NOMO-1 treated with dmso at 0.1 percent for 144 hours (cell line): Measurements from ENCODE around the gene RAPH1.
A peak's percentile ranks its signal among the peaks of the same experiment; 100 is the strongest.
"Not testable (repeated sequence)": the region's sequence is repeated elsewhere in the genome, so short reads cannot be mapped to it uniquely, and the experiment has no call there.

Source experiments
- DNase-seq: peaks from one replicate; lab custom pipeline; 2025; ENCODE audit not compliant: unreplicated experiment; lab: John Stamatoyannopoulos, UW

RAPH1 gene

GRCh38 chr2:203438528-203438927 is 96.6 kb downstream of the RAPH1 start:
- no peak for DNase-seq

GRCh38 chr2:203437511-203437910 is 97.6 kb downstream of the RAPH1 start:
- peak; percentile 68 for DNase-seq

DNA sequence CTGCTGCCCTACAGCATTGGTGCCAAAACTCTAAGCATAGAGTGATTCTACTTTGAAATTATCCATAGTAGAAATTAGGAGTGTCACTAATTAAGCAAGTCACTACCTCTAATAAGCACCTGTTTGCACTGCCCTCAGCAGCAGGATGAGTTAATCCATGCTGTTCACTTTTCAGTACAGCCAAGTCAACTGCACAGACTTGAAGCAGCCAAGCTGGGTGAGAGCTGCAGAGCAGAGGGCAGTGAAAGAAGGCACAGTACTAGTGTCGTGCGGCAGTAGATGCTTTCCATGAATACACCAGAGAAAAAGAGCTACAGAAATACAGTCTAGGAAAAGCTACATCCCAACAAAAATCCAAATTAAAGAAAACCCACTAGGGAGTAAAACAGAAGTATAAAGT is 98.6 kb downstream of the RAPH1 start:
- no peak for DNase-seq

DNA sequence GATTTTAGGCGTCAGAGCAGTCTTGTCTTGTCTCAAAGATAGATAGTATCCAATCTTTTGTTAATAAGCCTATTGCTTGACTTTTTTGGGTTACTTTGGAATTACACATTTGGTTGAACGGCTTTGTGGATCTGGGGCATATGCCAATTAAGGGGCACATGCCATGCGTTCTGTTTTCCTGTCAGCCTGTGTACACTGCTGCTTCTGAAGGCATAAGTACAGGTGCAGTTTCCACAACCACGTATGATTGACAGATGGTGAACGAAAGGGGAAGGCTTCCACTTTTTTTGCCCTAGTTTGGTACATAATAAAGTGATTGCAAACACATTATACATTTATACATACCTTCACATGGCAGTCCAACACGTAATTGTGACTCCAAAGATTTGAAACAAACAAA is 102.3 kb downstream of the RAPH1 start:
- no peak for DNase-seq

- no peak for DNase-seq
These were observed 103.5 kb downstream of the RAPH1 start for GRCh38 chr2:203431391-203432185.

DNA sequence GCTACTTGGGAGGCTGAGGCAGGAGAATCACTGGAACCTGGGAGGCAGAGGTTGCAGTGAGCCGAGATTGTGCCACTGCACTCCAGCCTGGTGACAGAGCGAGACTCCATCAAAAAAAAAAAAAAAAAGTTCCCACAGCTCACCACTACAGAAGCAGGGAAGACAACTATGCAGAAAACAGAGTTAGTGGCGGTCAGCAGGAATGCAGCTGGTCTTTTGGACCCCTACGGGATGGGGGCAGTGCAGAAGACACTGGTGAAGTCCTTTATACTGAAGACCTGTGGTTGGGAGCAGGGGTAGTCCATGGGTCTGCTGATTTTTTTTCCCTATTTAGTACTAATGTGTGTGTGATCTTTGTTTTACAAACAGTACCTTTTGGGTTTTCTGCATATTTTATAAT is 105.5 kb downstream of the RAPH1 start:
- not testable (repeated sequence) for DNase-seq

GRCh38 chr2:203427061-203427460 is 108.0 kb downstream of the RAPH1 start:
- no peak for DNase-seq

GRCh38 chr2:203418271-203418670 is 116.8 kb downstream of the RAPH1 start:
- DNase-seq = no peak

- no peak for DNase-seq
These were observed 121.3 kb downstream of the RAPH1 start for GRCh38 chr2:203413796-203414195.

- no peak for DNase-seq
These were observed 122.4 kb downstream of the RAPH1 start for GRCh38 chr2:203412546-203413331.

GRCh38 chr2:203407496-203407895 is 127.6 kb downstream of the RAPH1 start:
- no peak for DNase-seq

DNA sequence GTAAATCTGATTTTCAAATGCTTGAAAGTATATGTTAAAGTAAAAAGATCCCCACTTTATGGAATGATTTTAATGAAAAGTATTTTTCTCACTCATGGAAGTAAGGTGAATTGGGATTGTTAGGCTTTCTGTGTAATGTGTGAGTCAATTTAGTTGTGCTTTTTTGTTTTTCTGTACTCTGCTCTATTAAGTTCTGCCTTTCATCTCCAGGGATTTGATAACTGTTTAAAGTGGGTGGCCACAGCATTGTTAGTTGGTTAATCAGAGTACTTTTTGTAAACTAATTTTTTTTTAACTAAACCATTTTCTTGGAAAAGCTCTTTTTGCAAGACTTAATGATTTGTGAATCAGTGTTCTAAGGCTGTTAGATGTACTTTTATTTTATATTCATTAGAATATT is 130.1 kb downstream of the RAPH1 start:
- no peak for DNase-seq

DNA sequence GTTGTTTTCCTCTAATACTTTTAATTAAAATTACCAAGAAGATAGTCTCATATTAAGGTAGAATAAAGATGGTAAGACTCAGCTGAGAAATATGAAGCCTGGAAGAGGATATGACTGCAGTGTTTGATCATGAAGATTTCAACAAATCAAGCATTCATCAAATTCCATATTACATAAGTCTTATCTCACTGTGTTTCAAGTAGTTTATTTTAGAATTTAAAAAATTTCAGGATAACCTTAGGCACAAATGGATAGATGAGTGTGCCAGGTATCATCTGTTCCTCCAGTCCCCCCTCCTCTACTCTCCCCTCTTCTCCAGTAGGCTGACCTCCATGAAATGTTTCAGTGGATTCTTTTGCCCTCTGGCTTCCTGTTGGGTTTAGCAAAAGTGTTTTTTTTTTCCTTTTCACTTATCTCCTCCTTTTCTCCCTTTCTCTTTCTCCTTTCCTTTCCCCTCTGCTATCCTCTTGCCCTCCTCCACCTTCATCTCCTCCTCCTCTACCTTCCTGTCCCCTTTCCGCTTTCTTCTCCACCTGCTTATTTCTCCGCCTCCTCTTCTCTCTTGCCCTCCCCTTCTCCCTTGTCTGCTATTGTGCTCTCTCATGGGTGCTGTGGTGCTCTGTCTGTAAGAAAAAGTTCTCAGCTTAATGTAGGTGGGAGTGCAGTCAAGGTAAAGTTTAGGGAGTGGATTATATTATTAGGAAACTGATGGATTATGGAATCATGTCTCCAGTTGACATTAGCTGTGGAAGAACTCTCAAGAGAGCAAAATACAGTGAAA is 134.1 kb downstream of the RAPH1 start:
- no peak for DNase-seq

GRCh38 chr2:203399031-203399430 is 136.1 kb downstream of the RAPH1 start:
- DNase-seq = no peak

- DNase-seq = no peak
These were observed 138.4 kb downstream of the RAPH1 start for GRCh38 chr2:203396667-203397066.

- DNase-seq = no peak
These were observed 139.2 kb downstream of the RAPH1 start for GRCh38 chr2:203395858-203396257.

DNA sequence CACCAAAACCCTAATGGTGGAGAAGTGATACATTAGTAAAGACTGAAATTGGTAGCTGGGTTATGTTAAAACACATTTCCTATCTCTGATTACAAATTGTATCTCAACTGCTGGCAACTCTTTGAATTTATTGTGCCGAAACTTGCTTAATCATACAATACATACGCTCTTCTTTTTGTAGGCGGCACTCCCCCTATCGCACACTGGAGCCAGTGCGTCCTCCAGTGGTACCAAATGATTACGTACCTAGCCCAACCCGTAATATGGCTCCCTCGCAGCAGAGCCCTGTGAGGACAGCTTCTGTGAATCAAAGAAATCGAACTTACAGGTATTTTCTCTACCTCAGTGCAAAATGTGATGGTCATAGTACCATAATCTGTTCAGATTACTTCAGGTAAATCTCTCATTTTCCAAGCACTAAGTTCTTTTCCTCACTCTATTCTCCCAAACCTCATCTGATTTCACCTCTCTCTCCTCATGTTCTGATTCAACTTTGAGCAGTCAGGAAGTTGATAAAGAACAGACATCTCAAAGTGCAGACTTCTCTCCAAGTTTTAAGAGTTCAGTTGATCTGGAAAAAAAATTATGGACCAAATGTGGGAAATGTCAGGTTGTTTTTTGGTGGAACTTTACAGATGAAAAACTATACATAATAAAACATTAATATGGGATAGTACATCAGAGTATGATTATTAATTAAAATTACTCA is 140.4 kb downstream of the RAPH1 start:
- no peak for DNase-seq

GRCh38 chr2:203388153-203388552 is 146.9 kb downstream of the RAPH1 start:
- not testable (repeated sequence) for DNase-seq

DNA sequence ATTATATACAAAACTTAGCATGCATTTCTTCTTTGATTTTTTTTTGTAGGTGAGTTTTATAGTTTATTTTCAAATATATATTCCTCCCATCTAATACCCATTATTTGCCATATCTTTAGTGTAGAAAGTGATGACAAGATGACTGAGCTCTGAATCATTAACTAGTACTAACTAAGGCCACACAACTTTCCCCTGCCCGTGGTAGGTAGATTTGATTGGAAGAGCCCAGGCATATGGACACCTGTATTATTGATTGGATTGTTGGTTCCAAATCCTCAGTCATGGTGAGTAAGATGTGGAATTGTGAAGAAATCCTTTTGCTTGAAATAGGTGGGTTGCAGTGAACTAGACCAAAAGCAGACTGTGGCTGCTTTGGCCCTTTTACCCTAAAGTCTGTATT is 152.1 kb downstream of the RAPH1 start:
- no peak for DNase-seq

DNA sequence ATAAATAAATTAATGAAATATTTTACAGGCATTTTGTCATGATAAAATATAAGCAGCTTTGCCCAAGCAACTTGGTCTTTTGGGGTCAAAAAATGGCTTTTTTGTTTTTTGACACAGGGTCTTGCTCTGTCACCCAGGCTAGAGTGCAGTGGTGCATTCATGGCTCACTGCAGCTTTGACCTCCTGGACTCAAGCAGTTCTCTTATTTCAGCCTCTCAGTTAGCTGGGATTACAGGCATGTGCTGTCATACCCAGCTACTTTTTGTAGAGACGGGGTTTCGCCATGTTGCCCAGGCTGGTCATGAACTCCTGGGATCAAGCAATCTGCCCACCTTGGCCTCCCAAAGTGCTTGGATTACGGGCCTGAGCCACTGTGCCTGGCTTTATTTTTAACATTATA is 155.9 kb downstream of the RAPH1 start:
- no peak for DNase-seq

DNA sequence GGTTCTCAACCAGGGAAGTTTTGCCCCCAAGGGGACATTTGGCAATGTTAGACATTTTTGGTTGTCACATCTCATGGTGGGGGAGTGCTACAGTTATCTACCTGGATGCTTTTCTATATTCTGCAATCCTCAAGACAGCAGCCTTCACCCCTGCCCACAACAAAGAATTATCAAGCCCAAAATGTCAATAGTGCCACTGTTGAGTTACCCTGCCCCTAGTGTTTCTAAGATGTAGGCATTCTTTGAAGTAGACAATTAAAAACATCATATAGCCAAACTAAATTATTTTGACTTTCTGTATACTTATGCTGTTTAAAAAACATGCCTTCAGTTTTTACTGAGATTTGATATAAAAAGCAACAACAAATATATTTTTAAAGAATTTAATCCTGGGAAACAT is 158.9 kb downstream of the RAPH1 start:
- DNase-seq = no peak
